Measurements from ENCODE around the gene DDX24.

DNA sequence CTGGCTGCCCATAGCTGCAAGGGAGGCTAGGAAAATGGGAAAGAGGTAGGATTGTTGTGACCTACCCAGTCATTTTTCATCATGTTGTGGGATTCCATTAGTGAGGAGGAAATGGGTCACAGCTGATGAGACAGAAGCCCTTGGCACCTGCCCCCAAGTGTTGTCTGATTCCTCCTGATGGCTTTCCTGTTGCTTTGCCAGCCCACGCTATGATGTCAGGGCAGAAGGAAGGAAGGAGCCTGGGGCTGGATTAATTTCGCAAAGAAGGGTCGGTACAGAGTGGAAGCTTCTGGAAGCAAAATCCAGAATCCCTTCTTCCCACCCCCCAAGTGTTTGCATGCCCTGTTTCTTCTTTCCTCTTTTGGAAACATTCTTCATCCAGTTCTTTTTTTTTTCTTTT lies 46.1 kb downstream of the DDX24 start:
- TF ChIP-seq, protein P1, sequence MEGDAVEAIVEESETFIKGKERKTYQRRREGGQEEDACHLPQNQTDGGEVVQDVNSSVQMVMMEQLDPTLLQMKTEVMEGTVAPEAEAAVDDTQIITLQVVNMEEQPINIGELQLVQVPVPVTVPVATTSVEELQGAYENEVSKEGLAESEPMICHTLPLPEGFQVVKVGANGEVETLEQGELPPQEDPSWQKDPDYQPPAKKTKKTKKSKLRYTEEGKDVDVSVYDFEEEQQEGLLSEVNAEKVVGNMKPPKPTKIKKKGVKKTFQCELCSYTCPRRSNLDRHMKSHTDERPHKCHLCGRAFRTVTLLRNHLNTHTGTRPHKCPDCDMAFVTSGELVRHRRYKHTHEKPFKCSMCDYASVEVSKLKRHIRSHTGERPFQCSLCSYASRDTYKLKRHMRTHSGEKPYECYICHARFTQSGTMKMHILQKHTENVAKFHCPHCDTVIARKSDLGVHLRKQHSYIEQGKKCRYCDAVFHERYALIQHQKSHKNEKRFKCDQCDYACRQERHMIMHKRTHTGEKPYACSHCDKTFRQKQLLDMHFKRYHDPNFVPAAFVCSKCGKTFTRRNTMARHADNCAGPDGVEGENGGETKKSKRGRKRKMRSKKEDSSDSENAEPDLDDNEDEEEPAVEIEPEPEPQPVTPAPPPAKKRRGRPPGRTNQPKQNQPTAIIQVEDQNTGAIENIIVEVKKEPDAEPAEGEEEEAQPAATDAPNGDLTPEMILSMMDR (conservative IDR thresholded peaks at IDR 0.05) = no peak
- TF ChIP-seq EZH2 (IDR thresholded peaks at IDR 0.05; ENCODE audit: low read depth) = no peak
